GM23338 (cell line): ENCODE results near the gene CDR2L.

ENCODE experiments used
- CTCF ChIP-seq, 2 experiments: fragments of 200-600 bp in 1 of 2; sonication (generic) in 1 of 2; conservative IDR thresholded peaks; 2 replicates each; pipeline versions ENCODE4 v1.5.1 to v1.6.1; 2016 to 2017; ENCODE audit warnings: antibody characterized with exemption in 2 of 2, low read depth in 2 of 2, mild to moderate bottlenecking in 2 of 2, moderate library complexity in 1 of 2
- EZH2 ChIP-seq: fragments of 200-600 bp; sonication (generic); IDR thresholded peaks from one replicate; pipeline ENCODE4 v1.8.0; 2017; ENCODE audit warnings: antibody characterized with exemption, mild to moderate bottlenecking, low read depth; ENCODE audit not compliant: unreplicated experiment
- POLR2AphosphoS5 ChIP-seq: IDR thresholded peaks from 2 replicates; pipeline ENCODE4 v1.6.1; 2016; ENCODE audit warnings: antibody characterized with exemption, low read depth
- ZNF331 ChIP-seq: fragments of 250-450 bp; sonication (Bioruptor Pico); IDR thresholded peaks from 2 replicates; pipeline ENCODE4 v1.5.0; 2020; ENCODE audit warnings: low read depth, mild to moderate bottlenecking, moderate library complexity
- TF ChIP-seq, protein P1 (sequence below): IDR thresholded peaks from one replicate; pipeline ENCODE4 v1.6.1; 2018; ENCODE audit warnings: antibody characterized with exemption; ENCODE audit not compliant: unreplicated experiment

- no peak for TF ChIP-seq CTCF (conservative IDR thresholded peaks at IDR 0.05; ENCODE audit: low read depth in 2 of 2)
- TF ChIP-seq ZNF331 = no peak
- TF ChIP-seq EZH2 = no peak
- no peak for TF ChIP-seq POLR2AphosphoS5
- TF ChIP-seq, protein P1, sequence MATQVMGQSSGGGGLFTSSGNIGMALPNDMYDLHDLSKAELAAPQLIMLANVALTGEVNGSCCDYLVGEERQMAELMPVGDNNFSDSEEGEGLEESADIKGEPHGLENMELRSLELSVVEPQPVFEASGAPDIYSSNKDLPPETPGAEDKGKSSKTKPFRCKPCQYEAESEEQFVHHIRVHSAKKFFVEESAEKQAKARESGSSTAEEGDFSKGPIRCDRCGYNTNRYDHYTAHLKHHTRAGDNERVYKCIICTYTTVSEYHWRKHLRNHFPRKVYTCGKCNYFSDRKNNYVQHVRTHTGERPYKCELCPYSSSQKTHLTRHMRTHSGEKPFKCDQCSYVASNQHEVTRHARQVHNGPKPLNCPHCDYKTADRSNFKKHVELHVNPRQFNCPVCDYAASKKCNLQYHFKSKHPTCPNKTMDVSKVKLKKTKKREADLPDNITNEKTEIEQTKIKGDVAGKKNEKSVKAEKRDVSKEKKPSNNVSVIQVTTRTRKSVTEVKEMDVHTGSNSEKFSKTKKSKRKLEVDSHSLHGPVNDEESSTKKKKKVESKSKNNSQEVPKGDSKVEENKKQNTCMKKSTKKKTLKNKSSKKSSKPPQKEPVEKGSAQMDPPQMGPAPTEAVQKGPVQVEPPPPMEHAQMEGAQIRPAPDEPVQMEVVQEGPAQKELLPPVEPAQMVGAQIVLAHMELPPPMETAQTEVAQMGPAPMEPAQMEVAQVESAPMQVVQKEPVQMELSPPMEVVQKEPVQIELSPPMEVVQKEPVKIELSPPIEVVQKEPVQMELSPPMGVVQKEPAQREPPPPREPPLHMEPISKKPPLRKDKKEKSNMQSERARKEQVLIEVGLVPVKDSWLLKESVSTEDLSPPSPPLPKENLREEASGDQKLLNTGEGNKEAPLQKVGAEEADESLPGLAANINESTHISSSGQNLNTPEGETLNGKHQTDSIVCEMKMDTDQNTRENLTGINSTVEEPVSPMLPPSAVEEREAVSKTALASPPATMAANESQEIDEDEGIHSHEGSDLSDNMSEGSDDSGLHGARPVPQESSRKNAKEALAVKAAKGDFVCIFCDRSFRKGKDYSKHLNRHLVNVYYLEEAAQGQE = no peak
These were observed 11.4 kb downstream of the CDR2L start for GRCh38 chr17:74998783-74999182.
